Measurements from ENCODE around the gene KANSL1.

The KANSL1 gene

GRCh38 chr17:46163929-46164594 lies 29.2 kb downstream of the KANSL1 start:
- no peak for DNase-seq

DNA sequence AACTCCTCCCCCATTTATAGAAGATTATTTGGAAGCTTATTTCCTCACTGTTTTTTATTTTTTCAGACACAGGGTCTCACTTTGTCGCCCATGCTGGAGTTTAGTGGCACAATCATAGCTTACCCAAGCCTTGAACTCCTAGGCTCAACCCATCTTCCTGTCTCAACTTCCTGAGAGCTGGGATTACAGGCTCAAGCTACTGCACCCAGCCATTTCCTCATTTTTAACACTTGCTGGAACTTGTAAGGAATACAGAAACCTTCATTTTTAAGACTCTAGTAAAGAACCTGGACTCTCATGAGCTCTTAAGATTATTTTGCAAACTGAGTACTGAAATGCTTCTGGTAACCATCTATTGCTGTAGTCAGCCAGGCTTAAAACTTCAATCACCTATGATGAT lies 29.9 kb downstream of the KANSL1 start:
- DNase-seq: no peak

DNA sequence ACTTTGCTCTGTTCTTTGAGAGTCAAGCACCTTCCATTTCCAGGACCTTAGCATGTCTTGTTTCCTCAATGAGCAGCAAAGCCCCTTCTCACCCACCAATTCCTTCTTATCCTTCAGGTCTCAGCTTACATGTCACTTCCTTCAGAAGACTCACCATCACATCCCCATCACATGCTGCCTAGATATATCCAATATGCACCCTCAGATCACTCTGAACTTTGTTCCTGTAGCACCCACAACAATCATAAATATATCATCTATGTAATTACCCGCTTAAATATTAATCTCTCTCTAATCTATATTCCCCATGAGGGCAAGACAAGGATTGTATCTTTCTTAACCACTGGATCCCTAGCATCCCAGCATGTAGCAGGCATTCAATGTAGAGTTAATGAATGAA lies 30.4 kb downstream of the KANSL1 start:
- DNase-seq: no peak

GRCh38 chr17:46160169-46160568 lies 33.1 kb downstream of the KANSL1 start:
- no peak for DNase-seq

DNA sequence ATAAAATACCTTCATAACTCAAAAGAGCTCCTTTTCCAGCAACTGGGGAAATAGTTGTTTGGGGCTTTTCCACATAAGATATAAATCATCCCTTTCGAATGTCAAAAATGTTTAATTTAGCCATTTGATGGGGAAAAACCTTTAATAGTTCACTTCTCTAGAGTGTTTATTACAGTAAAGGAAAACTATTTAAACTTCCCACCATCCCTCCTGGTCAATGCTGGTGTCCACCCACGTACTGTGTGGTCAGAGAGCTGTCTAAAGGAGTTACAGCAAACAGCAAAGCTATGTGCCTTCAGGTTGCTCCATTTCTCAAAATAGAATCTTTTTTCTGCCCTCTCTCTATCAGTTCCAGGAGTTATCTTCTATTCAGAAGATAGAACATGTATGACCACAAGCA lies 33.5 kb downstream of the KANSL1 start:
- DNase-seq: no peak

- no peak for DNase-seq
Observed at GRCh38 chr17:46158323-46159296, 34.6 kb downstream of the KANSL1 start.

- DNase-seq: no peak
Observed at GRCh38 chr17:46157443-46158062, 35.7 kb downstream of the KANSL1 start.

GRCh38 chr17:46154151-46154816 lies 38.9 kb downstream of the KANSL1 start:
- DNase-seq: peak; percentile 30 to 50

DNA sequence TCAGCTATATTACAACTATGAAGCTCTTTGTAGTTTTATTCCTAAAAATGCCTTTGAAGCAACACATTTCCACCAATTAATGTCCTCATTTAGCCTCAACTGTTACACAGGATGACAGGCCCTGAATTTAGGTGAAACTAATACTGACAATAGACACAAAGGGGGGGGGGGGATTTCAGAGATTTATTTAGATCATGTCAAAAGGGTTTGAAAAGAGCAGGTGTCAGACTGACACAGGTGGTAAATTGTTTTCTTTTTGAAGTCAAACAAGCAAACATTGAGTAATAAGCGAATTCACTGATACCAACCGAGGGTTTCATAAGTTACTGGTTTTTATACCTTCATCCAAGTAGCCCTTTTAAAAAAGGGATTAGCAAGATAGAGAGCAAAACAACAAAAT lies 40.8 kb downstream of the KANSL1 start:
- DNase-seq: no peak

DNA sequence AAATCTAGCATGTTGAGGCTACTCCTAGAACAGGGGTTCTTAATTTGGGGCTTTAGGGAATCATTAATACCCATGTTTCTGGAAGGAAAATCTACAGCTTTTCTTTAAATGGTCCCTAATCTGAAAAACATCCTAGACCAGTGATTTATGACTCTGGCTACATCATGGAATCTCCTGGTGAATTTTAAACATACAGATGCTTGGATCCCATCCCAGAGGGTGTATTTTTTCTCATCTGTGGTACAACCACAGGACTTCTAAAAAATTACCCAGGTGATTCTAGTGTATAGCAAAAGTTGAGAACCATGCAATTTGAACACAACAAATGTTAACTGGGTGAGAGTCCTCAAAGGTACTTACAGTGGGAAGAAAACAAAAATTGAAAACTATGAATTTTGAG lies 41.5 kb downstream of the KANSL1 start:
- no peak for DNase-seq

DNA sequence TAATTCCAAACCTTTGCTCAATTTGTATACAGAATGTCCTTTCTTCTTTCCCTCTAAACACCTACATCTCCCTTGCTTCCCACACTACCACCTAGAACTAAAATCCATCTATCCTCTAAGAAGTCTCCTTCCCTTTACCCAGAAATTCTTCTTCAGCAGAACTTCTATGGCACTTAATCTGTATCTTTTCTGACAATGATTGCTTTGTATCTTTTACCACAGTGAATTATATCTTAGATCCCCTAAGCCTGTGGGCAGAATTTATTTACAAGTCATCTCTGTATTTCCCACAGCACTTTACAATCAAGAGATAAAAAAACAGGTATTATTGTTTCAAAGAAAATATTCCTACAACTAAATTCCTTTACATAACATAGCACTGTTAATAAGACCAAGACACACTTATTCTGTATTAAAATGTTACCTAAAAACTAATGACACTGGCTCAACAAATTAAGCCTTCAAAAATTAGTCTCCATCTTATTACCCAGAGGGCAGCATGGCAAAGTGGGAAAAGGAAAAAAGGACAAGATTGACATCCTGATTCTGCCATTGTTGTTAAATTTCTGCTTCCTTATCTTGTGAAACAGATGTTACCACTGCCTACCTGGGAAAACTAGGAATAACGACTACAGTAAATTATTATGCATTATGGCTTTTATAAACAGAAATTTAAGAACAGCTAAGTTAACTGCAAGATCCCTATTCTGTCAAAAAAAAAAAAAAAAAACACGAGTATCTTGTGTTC lies 42.8 kb downstream of the KANSL1 start:
- no peak for DNase-seq

- no peak for DNase-seq
Observed at GRCh38 chr17:46148247-46148646, 45.0 kb downstream of the KANSL1 start.

DNA sequence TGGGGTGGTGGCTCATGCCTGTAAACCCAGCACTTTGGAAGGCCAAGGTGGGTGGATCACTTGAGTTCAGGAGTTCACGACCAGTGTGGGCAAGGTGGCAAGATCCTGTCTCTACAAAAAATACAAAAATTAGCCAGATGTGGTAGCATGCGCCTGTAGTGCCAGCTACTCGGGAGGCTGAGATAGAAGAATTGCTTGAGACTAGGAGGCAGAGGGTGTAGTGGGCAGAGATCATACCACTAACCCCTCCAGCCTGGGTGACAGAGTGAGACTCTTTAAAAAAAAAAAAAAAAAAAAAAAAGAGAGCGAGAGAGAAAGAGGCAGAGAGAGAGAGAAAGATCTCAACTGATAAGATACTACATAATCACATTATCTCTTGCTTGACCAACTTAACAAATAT lies 45.9 kb downstream of the KANSL1 start:
- no peak for DNase-seq

DNA sequence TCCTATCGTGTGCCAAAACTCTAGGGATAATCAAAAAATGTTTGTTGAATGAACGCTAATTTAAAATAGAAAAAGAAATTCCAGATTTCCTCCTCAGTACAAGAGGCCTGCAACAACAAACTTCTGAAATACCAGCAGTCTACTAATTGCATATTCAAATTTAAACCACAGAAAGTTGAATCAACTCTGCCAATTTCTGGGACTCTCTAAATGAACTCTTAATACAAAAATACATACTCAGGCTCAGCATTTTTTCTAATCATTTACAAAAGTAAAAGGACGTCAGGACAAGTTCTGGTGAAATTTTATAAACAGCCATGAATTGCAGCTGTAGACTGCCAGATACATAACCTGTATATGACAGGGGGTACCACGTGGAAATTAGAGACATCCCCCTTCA lies 49.0 kb downstream of the KANSL1 start:
- DNase-seq: no peak

GRCh38 chr17:46143827-46144236 lies 49.4 kb downstream of the KANSL1 start:
- no peak for DNase-seq

DNA sequence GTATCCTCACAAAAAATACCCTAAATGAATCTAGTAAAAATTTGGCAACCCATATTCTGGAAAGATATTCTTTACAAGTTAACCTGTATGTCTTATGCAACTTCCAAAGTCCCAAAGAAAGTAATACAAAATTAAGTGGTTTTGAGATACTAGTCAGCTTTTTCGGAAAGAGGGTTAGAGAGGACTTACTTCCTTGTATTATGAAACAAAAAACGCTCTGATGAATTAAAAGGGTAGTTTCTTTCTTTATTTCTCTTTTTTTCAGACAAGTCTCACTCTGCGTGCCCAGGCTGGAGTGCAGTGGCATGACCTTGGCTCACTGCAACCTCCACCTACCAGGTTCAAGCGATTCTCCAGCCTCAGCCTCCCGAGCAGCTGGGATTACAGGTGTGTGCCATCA lies 51.6 kb downstream of the KANSL1 start:
- DNase-seq: no peak

- DNase-seq: no peak
Observed at GRCh38 chr17:46140645-46141197, 52.5 kb downstream of the KANSL1 start.

- DNase-seq: no peak
Observed at GRCh38 chr17:46139432-46140210, 53.6 kb downstream of the KANSL1 start.

- DNase-seq: no peak
Observed at GRCh38 chr17:46138473-46138872, 54.8 kb downstream of the KANSL1 start.

- no peak for DNase-seq
Observed at GRCh38 chr17:46136820-46137219, 56.4 kb downstream of the KANSL1 start.

- no peak for DNase-seq
Observed at GRCh38 chr17:46135879-46136563, 57.2 kb downstream of the KANSL1 start.

All from CD4-positive, alpha-beta T cell treated with Interleukin-4 for 1 hour (primary cell).